ENCODE measurements around the gene PAFAH2.

Gene PAFAH2

GRCh38 chr1:26035959-26036755 lies 38.3 kb upstream of the PAFAH2 start:
- Mint-ChIP-seq H3K27ac (peak overlapping the region; percentile 79), H3K9me3 (no peaks in the 10 kb centered on the region), H3K36me3 (ENCODE audit: low read depth) (no peaks in the 10 kb centered on the region), H3K4me3 (peak overlapping the region; percentile 91), H3K27me3 (no peaks in the 10 kb centered on the region), H3K4me1 (ENCODE audit: low read depth) (peaks cover 10% of the 10 kb centered on the region)

- H3K36me3 Mint-ChIP-seq (ENCODE audit: low read depth): no peaks in the 10 kb centered on the region
Measured at GRCh38 chr1:26035203-26035958, 37.5 kb upstream of the PAFAH2 start.

GRCh38 chr1:26034504-26035202 lies 36.8 kb upstream of the PAFAH2 start:
- Mint-ChIP-seq H3K4me3 (peak overlapping the region; percentile 91), H3K27ac (no peak overlapping the region), H3K9me3 (no peaks in the 10 kb centered on the region), H3K27me3 (no peaks in the 10 kb centered on the region), H3K4me1 (ENCODE audit: low read depth) (peaks cover 10% of the 10 kb centered on the region), H3K36me3 (ENCODE audit: low read depth) (no peaks in the 10 kb centered on the region)

More at GRCh38 chr1:26035203-26035958, 37.5 kb upstream of the PAFAH2 start:
- Mint-ChIP-seq H3K27ac (peak overlapping the region; percentile 75), H3K4me1 (ENCODE audit: low read depth) (peaks cover 10% of the 10 kb centered on the region), H3K4me3 (peak overlapping the region; percentile 91), H3K9me3 (no peaks in the 10 kb centered on the region), H3K27me3 (no peaks in the 10 kb centered on the region)

- no peaks in the 10 kb centered on the region for H3K9me3 Mint-ChIP-seq
- H3K36me3 Mint-ChIP-seq (ENCODE audit: low read depth): no peaks in the 10 kb centered on the region
- H3K4me3 Mint-ChIP-seq: no peak overlapping the region
- H3K27me3 Mint-ChIP-seq: no peaks in the 10 kb centered on the region
- H3K27ac Mint-ChIP-seq: no peak overlapping the region
- H3K4me1 Mint-ChIP-seq (ENCODE audit: low read depth): peaks cover 10% of the 10 kb centered on the region
Measured at GRCh38 chr1:26032656-26033357, 34.9 kb upstream of the PAFAH2 start.

GRCh38 chr1:26031611-26032220 lies 33.9 kb upstream of the PAFAH2 start:
- Mint-ChIP-seq H3K27ac (no peak overlapping the region), H3K4me1 (ENCODE audit: low read depth) (peaks cover 10% of the 10 kb centered on the region), H3K4me3 (no peak overlapping the region), H3K27me3 (no peaks in the 10 kb centered on the region), H3K9me3 (no peaks in the 10 kb centered on the region), H3K36me3 (ENCODE audit: low read depth) (no peaks in the 10 kb centered on the region)

- no peak overlapping the region for H3K27ac Mint-ChIP-seq
- H3K4me1 Mint-ChIP-seq (ENCODE audit: low read depth): peaks cover 7% of the 10 kb centered on the region
- H3K9me3 Mint-ChIP-seq: no peaks in the 10 kb centered on the region
- no peaks in the 10 kb centered on the region for H3K27me3 Mint-ChIP-seq
- no peak overlapping the region for H3K4me3 Mint-ChIP-seq
- no peaks in the 10 kb centered on the region for H3K36me3 Mint-ChIP-seq (ENCODE audit: low read depth)
Measured at GRCh38 chr1:26031196-26031595, 33.3 kb upstream of the PAFAH2 start.

GRCh38 chr1:26029864-26030481 lies 32.1 kb upstream of the PAFAH2 start:
- Mint-ChIP-seq H3K36me3 (ENCODE audit: low read depth) (no peaks in the 10 kb centered on the region), H3K4me3 (no peak overlapping the region), H3K9me3 (no peaks in the 10 kb centered on the region), H3K27me3 (no peaks in the 10 kb centered on the region), H3K27ac (no peak overlapping the region), H3K4me1 (ENCODE audit: low read depth) (no peaks in the 10 kb centered on the region)

GRCh38 chr1:26029054-26029863 lies 31.4 kb upstream of the PAFAH2 start:
- no peaks in the 10 kb centered on the region for H3K4me1 Mint-ChIP-seq (ENCODE audit: low read depth)
- H3K9me3 Mint-ChIP-seq: no peaks in the 10 kb centered on the region
- H3K27ac Mint-ChIP-seq: no peak overlapping the region
- no peaks in the 10 kb centered on the region for H3K27me3 Mint-ChIP-seq
- no peak overlapping the region for H3K4me3 Mint-ChIP-seq
- H3K36me3 Mint-ChIP-seq (ENCODE audit: low read depth): no peaks in the 10 kb centered on the region

- H3K4me3 Mint-ChIP-seq: no peak overlapping the region
- H3K27me3 Mint-ChIP-seq: no peaks in the 10 kb centered on the region
- H3K27ac Mint-ChIP-seq: no peak overlapping the region
- H3K4me1 Mint-ChIP-seq (ENCODE audit: low read depth): no peaks in the 10 kb centered on the region
- no peaks in the 10 kb centered on the region for H3K9me3 Mint-ChIP-seq
- H3K36me3 Mint-ChIP-seq (ENCODE audit: low read depth): no peaks in the 10 kb centered on the region
Measured at GRCh38 chr1:26028490-26028980, 30.7 kb upstream of the PAFAH2 start.

- H3K27me3 Mint-ChIP-seq: no peaks in the 10 kb centered on the region
- no peaks in the 10 kb centered on the region for H3K36me3 Mint-ChIP-seq (ENCODE audit: low read depth)
- no peak overlapping the region for H3K27ac Mint-ChIP-seq
- no peak overlapping the region for H3K4me3 Mint-ChIP-seq
- no peaks in the 10 kb centered on the region for H3K9me3 Mint-ChIP-seq
- no peaks in the 10 kb centered on the region for H3K4me1 Mint-ChIP-seq (ENCODE audit: low read depth)
Measured at GRCh38 chr1:26027716-26028489, 30.0 kb upstream of the PAFAH2 start.

GRCh38 chr1:26025517-26025916 lies 27.7 kb upstream of the PAFAH2 start:
- Mint-ChIP-seq H3K27ac (no peak overlapping the region), H3K36me3 (ENCODE audit: low read depth) (no peaks in the 10 kb centered on the region), H3K9me3 (no peaks in the 10 kb centered on the region), H3K4me3 (no peak overlapping the region), H3K27me3 (no peaks in the 10 kb centered on the region), H3K4me1 (ENCODE audit: low read depth) (no peaks in the 10 kb centered on the region)

GRCh38 chr1:26025060-26025459 lies 27.2 kb upstream of the PAFAH2 start:
- no peaks in the 10 kb centered on the region for H3K9me3 Mint-ChIP-seq
- no peaks in the 10 kb centered on the region for H3K4me1 Mint-ChIP-seq (ENCODE audit: low read depth)
- no peaks in the 10 kb centered on the region for H3K27me3 Mint-ChIP-seq
- H3K27ac Mint-ChIP-seq: no peak overlapping the region
- H3K36me3 Mint-ChIP-seq (ENCODE audit: low read depth): no peaks in the 10 kb centered on the region
- H3K4me3 Mint-ChIP-seq: no peak overlapping the region

GRCh38 chr1:26023826-26024225 lies 26.0 kb upstream of the PAFAH2 start:
- no peak overlapping the region for H3K27ac Mint-ChIP-seq
- no peaks in the 10 kb centered on the region for H3K27me3 Mint-ChIP-seq
- H3K4me3 Mint-ChIP-seq: no peak overlapping the region
- H3K9me3 Mint-ChIP-seq: no peaks in the 10 kb centered on the region
- peaks cover 3% of the 10 kb centered on the region for H3K4me1 Mint-ChIP-seq (ENCODE audit: low read depth)
- H3K36me3 Mint-ChIP-seq (ENCODE audit: low read depth): no peaks in the 10 kb centered on the region

Data from stimulated activated naive CD8-positive, alpha-beta T cell treated with anti-CD3 and anti-CD28 coated beads, Interleukin-15, Interleukin-2, amounts not matched to agents 100 ng/mL and 50 ng/mL, for 24 hours (primary cell).